GM12878 (cell line): ENCODE data around the gene CHFR. TPM values are rescaled to one million over a fixed set of nuclear protein-coding genes. Genes with fewer than 3 reads are reported as not detected.

Experiments used
- ATAC-seq: fragments of 200-7000 bp; cut with Tn5 transposase; 3 replicates; pipeline ENCODE4 v1.9.1; 2020; ENCODE audit warnings: mild to moderate bottlenecking, moderate library complexity
- BruUV-seq: library from RNA; stranded (reverse); fragments of 400-500 nt; replicated peaks from 2 replicates; lab custom pipeline; 2021; lab: Mats Ljungman, UMichigan
- CTCF ChIA-PET: fragments of 300-600 bp; sonication (Branson Sonifier 250); formaldehyde crosslinking; extraction: SDS; loops from one replicate; lab custom pipeline; 2021; ENCODE audit warnings: inconsistent platforms; lab: Yijun Ruan, JAX
- POLR2A ChIA-PET: fragments of 350-600 bp; formaldehyde crosslinking; extraction: SDS; loops from one replicate; lab custom pipeline; 2021; ENCODE audit warnings: inconsistent platforms; lab: Charles Lee
- RAD21 ChIA-PET: fragments of 300-600 bp; sonication (Branson Sonifier 250); formaldehyde crosslinking; loops from one replicate; lab custom pipeline; 2023; ENCODE audit warnings: antibody characterized with exemption; ENCODE audit not compliant: unreplicated experiment; lab: Charles Lee
- SMC1A ChIA-PET: fragments of 300-600 bp; sonication (Branson Sonifier 250); formaldehyde crosslinking; loops from one replicate; lab custom pipeline; 2023; ENCODE audit not compliant: unreplicated experiment, uncharacterized antibody; lab: Charles Lee
- DNase-seq: peaks from one replicate; pipeline ENCODE4 v3.0.0-alpha.2; 2011; ENCODE audit warnings: low read depth, low spot score
- FAIRE-seq: peaks from 3 replicates; lab custom pipeline; 2011; peaks lifted over from hg19 to GRCh38; lab: Jason Lieb, UNC
- H2AFZ ChIP-seq: 2 replicates; pipeline ENCODE4 v1.6.0; 2011; ENCODE audit warnings: low read depth, low read length, control low read depth; ENCODE audit not compliant: control insufficient read depth
- H3K27ac ChIP-seq: 2 replicates; pipeline ENCODE4 v1.5.1; 2011; ENCODE audit warnings: control low read depth; ENCODE audit not compliant: control insufficient read depth, insufficient read depth
- H3K27me3 ChIP-seq, 2 experiments: replicated peaks in 1 of 2; 2 replicates each; pipeline versions ENCODE4 v1.6.0 to v1.6.1; 2011; ENCODE audit warnings: low read length in 1 of 2; ENCODE audit not compliant: control insufficient read depth in 2 of 2, insufficient read depth in 2 of 2
- H3K36me3 ChIP-seq, 2 experiments: 2 replicates each; pipeline ENCODE4 v1.5.1; 2011; ENCODE audit warnings: low read length in 1 of 2; ENCODE audit not compliant: control insufficient read depth in 2 of 2, insufficient read depth in 2 of 2
- H3K4me1 ChIP-seq: 2 replicates; pipeline ENCODE4 v1.6.1; 2011; ENCODE audit warnings: mild to moderate bottlenecking, low read length, moderate library complexity, mixed read lengths; ENCODE audit not compliant: control insufficient read depth, insufficient read depth
- H3K4me2 ChIP-seq: 2 replicates; pipeline ENCODE4 v1.6.0; 2011; ENCODE audit warnings: control low read depth; ENCODE audit not compliant: control insufficient read depth, insufficient read depth
- H3K4me3 ChIP-seq: fragments of 200-600 bp; sonication (generic); 2 replicates; pipeline ENCODE4 v1.5.1; 2016
- H3K79me2 ChIP-seq: 2 replicates; pipeline ENCODE4 v1.6.0; 2011; ENCODE audit warnings: low read length; ENCODE audit not compliant: control insufficient read depth, insufficient read depth
- H3K9ac ChIP-seq: 2 replicates; pipeline ENCODE4 v1.8.0; 2011; ENCODE audit warnings: low read length, control low read depth, mixed read lengths; ENCODE audit not compliant: control insufficient read depth, insufficient read depth
- H3K9me3 ChIP-seq: replicated peaks from 3 replicates; pipeline ENCODE4 v1.5.1; 2011; ENCODE audit warnings: mild to moderate bottlenecking, low read length; ENCODE audit not compliant: control insufficient read depth, insufficient read depth
- H4K20me1 ChIP-seq: 2 replicates; pipeline ENCODE4 v1.6.0; 2011; ENCODE audit not compliant: control insufficient read depth, insufficient read depth
- CHD2 ChIP-seq: IDR thresholded peaks from 2 replicates; pipeline ENCODE4 v1.6.1; 2011; ENCODE audit warnings: low read depth, low read length, improper control_type of control experiment, borderline replicate concordance
- DPF2 ChIP-seq: fragments of 450-650 bp; IDR thresholded peaks from 2 replicates; pipeline ENCODE4 v1.6.1; 2017; ENCODE audit warnings: mild to moderate bottlenecking
- E2F4 ChIP-seq: IDR thresholded peaks from 2 replicates; pipeline ENCODE4 v1.6.1; 2012; ENCODE audit warnings: low read depth, low read length, improper control_type of control experiment
- ELK1 ChIP-seq: IDR thresholded peaks from 2 replicates; pipeline ENCODE4 v1.6.1; 2012; ENCODE audit warnings: low read depth, low read length, improper control_type of control experiment
- ETV6 ChIP-seq, 2 experiments: fragments of 450-650 bp in 1 of 2; IDR thresholded peaks in 1 of 2; conservative IDR thresholded peaks in 1 of 2; 2 replicates each; pipeline ENCODE4 v1.6.1; 2014; ENCODE audit warnings: antibody characterized with exemption in 1 of 2, borderline replicate concordance in 1 of 2, low read depth in 1 of 2, mild to moderate bottlenecking in 1 of 2, moderate library complexity in 1 of 2
- JUNB ChIP-seq: IDR thresholded peaks from 2 replicates; pipeline ENCODE4 v1.6.1; 2016; ENCODE audit warnings: antibody characterized with exemption, mild to moderate bottlenecking
- MTA3 ChIP-seq: IDR thresholded peaks from 2 replicates; pipeline ENCODE4 v1.6.1; 2012; ENCODE audit warnings: low read length, inconsistent platforms, borderline replicate concordance
- NBN ChIP-seq: fragments of 450-650 bp; IDR thresholded peaks from 2 replicates; pipeline ENCODE4 v1.6.1; 2016
- NFXL1 ChIP-seq: fragments of 450-650 bp; IDR thresholded peaks from 2 replicates; pipeline ENCODE4 v1.6.1; 2017; ENCODE audit warnings: antibody characterized with exemption, mild to moderate bottlenecking, borderline replicate concordance
- POLR2AphosphoS2 ChIP-seq: IDR thresholded peaks from 2 replicates; pipeline ENCODE4 v1.6.1; 2011; ENCODE audit warnings: low read depth, mild to moderate bottlenecking, low read length, improper control_type of control experiment, moderate library complexity
- RAD21 ChIP-seq: IDR thresholded peaks from 2 replicates; pipeline ENCODE4 v1.6.1; 2011; ENCODE audit warnings: mild to moderate bottlenecking, low read depth, low read length, moderate library complexity; ENCODE audit not compliant: insufficient read depth
- REST ChIP-seq: IDR thresholded peaks from 2 replicates; pipeline ENCODE4 v1.6.1; 2012; ENCODE audit warnings: mild to moderate bottlenecking, low read depth, low read length
- WGBS: methylation state at CpG from one replicate; pipeline ENCODE4 v1.1.6; 2016; ENCODE audit warnings: low lambda C conversion rate; ENCODE audit not compliant: insufficient replicate concordance, insufficient coverage; ENCODE audit errors: missing lambda C conversion rate; 5-methylcytosine and 5-hydroxymethylcytosine counted together
- in situ Hi-C: fragments of 300-500 bp; cut with MboI; formaldehyde crosslinking; loops from 9 replicates; pipeline ENCODE4 v1.14.3; 2018; ENCODE audit warnings: mixed read lengths
- intact Hi-C: fragments of 100-400 bp; cut with micrococcal nuclease; formaldehyde crosslinking; loops from one replicate; pipeline ENCODE4 v1.14.2; 2022; ENCODE audit not compliant: unreplicated experiment
- polyA plus RNA-seq, 11 experiments: library from polyadenylated mRNA; depleted of rRNA in 4 of 11; unstranded in 6 of 11; stranded (reverse) in 5 of 11; fragments of >200 nt; fragmentation: Nextera tagmentation in 4 of 11; fragmentation: Illumina TruSeq in 1 of 11; extraction: Ambion mirVana in 4 of 11; extraction: Trizol in 1 of 11; gene quantifications; 1 replicate in 1 of 11; 2 replicates in 10 of 11; pipeline versions ENCODE4 v1.2.1 to v1.2.3, GENCODE V29; 2011 to 2016; ENCODE audit warnings: inconsistent platforms in 2 of 11, missing spikeins in 2 of 11, low read depth in 1 of 11
- total RNA-seq, 4 experiments: library from RNA; depleted of rRNA in 3 of 4; stranded (reverse); fragments of >200 nt in 3 of 4; fragmentation: Illumina TruSeq in 1 of 4; extraction: Trizol in 1 of 4; gene quantifications; 2 replicates each; pipeline versions ENCODE4 v1.2.1 to v1.2.3, GENCODE V29; 2013 to 2021

Gene CHFR
- total and polyA plus RNA-seq, 10 of the 15 experiments (the other 5 are each of a cell fraction or from before 2014, with no cell fraction given) = 1.1 to 49.4 (median 34.4) TPM

- ChIA-PET POLR2A (no interaction called here), RAD21 (no interaction called here), CTCF (no interaction called here), SMC1A (no interaction called here)
- Histone ChIP-seq H3K79me2 (no peaks in the 10 kb centered on the region), H3K9ac (no peak overlapping the region), H3K27ac (no peak overlapping the region), H3K9me3 (no peaks in the 10 kb centered on the region; the same call in 2 of the 3 replicates), H2AFZ (no peak overlapping the region), H3K4me2 (no peak overlapping the region), H4K20me1 (no peaks in the 10 kb centered on the region), H3K36me3 (peaks cover 27 to 36% of the 10 kb centered on the region in 2 experiments), H3K27me3 (no peaks in the 10 kb centered on the region), H3K4me1 (no peaks in the 10 kb centered on the region), H3K4me3 (no peak overlapping the region)
- BruUV-seq = no TSS peak
- DNase-seq (no peak), ATAC-seq (no peak), FAIRE-seq (no peak)
- WGBS = 94% methylated on average over 14 of the region's 14 CpGs
- intact Hi-C loops = no loop called here
- TF ChIP-seq REST (no peak), MTA3 (no peak), RAD21 (no peak), NBN (no peak), NFXL1 (no peak), CHD2 (no peak), DPF2 (no peak), ELK1 (no peak), ETV6 (conservative IDR thresholded peaks at IDR 0.05 in 1 of 2, IDR thresholded peaks at IDR 0.05 in 1 of 2; ENCODE audit: borderline replicate concordance in 1 of 2, low read depth in 1 of 2) (no peak), POLR2AphosphoS2 (no peak), JUNB (no peak), E2F4 (no peak)
- in situ Hi-C loops = no loop called here
Measured at GRCh38 chr12:132869551-132869950, 17.9 kb downstream of the CHFR start.
